ENCODE results near the gene LY6G6F. TPM values are rescaled to one million over a fixed set of nuclear protein-coding genes. Genes with fewer than 3 reads are reported as not detected.

LY6G6F gene
- total RNA-seq, 2 experiments from 2014 or later = not detected

DNA sequence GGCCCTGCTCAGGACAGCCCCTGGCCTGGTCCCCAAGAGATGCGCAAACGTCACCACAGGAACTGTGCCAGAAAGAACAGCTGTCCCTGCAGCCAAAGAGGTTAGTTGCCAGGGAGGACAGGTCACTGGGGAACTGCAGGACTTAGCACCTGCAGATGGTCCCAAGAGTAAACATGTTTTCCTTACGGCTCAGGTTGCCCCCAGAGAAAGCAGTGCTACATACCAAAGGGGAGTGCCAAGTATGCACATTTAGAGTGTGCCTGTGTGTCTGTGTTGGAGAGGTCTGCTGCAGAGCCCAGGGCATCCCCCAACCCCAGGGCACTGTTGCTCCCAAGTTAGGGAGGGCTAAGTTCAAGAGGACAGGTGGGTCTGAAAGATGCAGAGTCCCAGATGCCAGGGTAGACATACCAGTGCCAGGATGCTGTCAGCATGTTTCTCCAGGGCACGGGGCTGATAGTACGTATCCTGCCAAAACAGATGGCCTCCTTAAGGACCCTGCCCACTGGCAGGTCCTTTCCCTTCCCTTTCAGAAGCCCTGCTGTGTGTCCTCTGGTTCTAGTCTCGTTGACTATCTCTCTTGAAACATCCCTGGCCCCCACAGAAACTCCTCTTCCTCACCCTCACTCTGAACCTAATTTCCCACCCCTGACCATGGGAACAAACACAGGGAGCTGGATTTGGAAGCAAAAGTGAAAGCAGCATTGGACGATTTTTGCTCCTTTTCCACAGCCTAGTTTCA is 4.8 kb upstream of the LY6G6F start:
- Histone ChIP-seq H3K4me3 (ENCODE audit: low read length) (peak overlapping the region; percentile 67), H3K9me3 (ENCODE audit: control insufficient read depth in 1 of 2, insufficient read depth in 1 of 2, low read length in 2 of 2) (no peaks in the 10 kb centered on the region), H3K36me3 (ENCODE audit: insufficient read depth, low read length) (peaks cover 26% of the 10 kb centered on the region), H3K27me3 (ENCODE audit: control insufficient read depth in 1 of 2, insufficient read depth in 2 of 2, low read length in 2 of 2) (no peaks in the 10 kb centered on the region), H3K27ac (ENCODE audit: low read depth in 1 of 2, low read length in 2 of 2) (peak overlapping the region in 1 of 2 donors; percentile 98), H3K4me1 (ENCODE audit: insufficient read depth, low read length) (peaks cover 35% of the 10 kb centered on the region)
- ATAC-seq (ENCODE audit: poor library complexity) = no peak
- ChIA-PET POLR2A (interaction anchor here (1.7 to 2.2 kb wide), 7 partner anchors 37 to 161 kb away, joined by 8 to 22 read pairs (median 14); partner anchors contain the start of genes BAG6, CSNK2B, DDX39B and GPANK1), CTCF (interaction anchor here (1.1 to 1.7 kb wide), 3 partner anchors 21 to 39 kb away, joined by 3 to 10 read pairs (median 3); partner anchors contain the start of gene LY6G5C)
- H3K27me3 Mint-ChIP-seq = no peaks in the 10 kb centered on the region
- peaks cover 45% of the 10 kb centered on the region for H3K36me3 Mint-ChIP-seq (ENCODE audit: low read depth)
- peak overlapping the region; percentile 94 for H3K27ac Mint-ChIP-seq
- no peaks in the 10 kb centered on the region for H3K9me3 Mint-ChIP-seq
- H3K4me1 Mint-ChIP-seq (ENCODE audit: low read depth) = peaks cover 44% of the 10 kb centered on the region
- peak overlapping the region; percentile 94 for H3K4me3 Mint-ChIP-seq
- no peak for TF ChIP-seq CTCF (IDR thresholded peaks at IDR 0.05)
- intact Hi-C loops (cut with DNase I, micrococcal nuclease) = loop anchor here (2.0 to 5.0 kb wide), 3 partner anchors 35 to 37 kb away; partner anchors contain the start of genes CLIC1 (in 1 of the 2) and GPANK1 (in 1 of the 2)
- DNase-seq = peak in 1 of 14 experiments; percentile 16

DNA sequence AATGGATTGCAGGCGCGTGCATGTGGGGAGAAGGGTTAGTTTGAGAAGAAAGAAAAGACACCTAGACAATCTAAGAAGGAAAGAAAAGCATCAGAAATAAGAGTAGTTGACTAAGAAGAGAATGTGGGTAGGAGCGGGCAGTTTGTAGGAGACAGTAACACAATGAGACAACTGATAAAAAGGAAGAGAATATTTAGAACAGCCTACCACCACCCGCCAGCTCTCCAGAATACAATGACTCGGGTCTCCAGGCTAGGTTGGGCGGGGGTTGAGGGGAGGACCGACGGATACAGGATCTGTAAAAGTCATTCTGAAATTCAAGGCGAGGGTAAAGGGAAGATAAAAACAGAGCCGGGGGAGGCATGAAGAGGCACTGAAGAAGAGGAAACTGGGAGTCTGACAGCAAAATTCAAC is 4.3 kb upstream of the LY6G6F start:
- H3K36me3 ChIP-seq (ENCODE audit: insufficient read depth, low read length) = peaks cover 20% of the 10 kb centered on the region
- intact Hi-C loops (cut with DNase I, micrococcal nuclease) = loop anchor here (2.0 to 5.0 kb wide), 3 partner anchors 35 to 38 kb away; partner anchors contain the start of genes CLIC1 (in 1 of the 2) and GPANK1 (in 1 of the 2)
- no peaks in the 10 kb centered on the region for H3K9me3 ChIP-seq (ENCODE audit: control insufficient read depth in 1 of 2, insufficient read depth in 1 of 2, low read length in 2 of 2)
- Mint-ChIP-seq H3K9me3 (no peaks in the 10 kb centered on the region), H3K4me3 (peak overlapping the region; percentile 94), H3K27ac (peak overlapping the region; percentile 94), H3K4me1 (ENCODE audit: low read depth) (peaks cover 39% of the 10 kb centered on the region), H3K36me3 (ENCODE audit: low read depth) (peaks cover 40% of the 10 kb centered on the region), H3K27me3 (no peaks in the 10 kb centered on the region)
- ChIA-PET CTCF (interaction anchor here (1.1 to 1.5 kb wide), 2 partner anchors 21 to 39 kb away, joined by 3 to 10 read pairs; partner anchors contain the start of gene LY6G5C), POLR2A (interaction anchor here (0.6 to 2.6 kb wide), 20 partner anchors 9 to 1160 kb away, joined by 3 to 22 read pairs (median 8); partner anchors contain the start of genes BAG6, CSNK2B, DDAH2 and DDX39B)
- H3K27me3 ChIP-seq (ENCODE audit: control insufficient read depth in 1 of 2, insufficient read depth in 2 of 2, low read length in 2 of 2) = no peaks in the 10 kb centered on the region
- peak overlapping the region; percentile 95 to 98 for H3K27ac ChIP-seq (ENCODE audit: low read depth in 1 of 2, low read length in 2 of 2)
- peak; percentile 7 for ATAC-seq (ENCODE audit: poor library complexity)
- DNase-seq = no peak
- peak overlapping the region; percentile 67 for H3K4me3 ChIP-seq (ENCODE audit: low read length)
- no peak for TF ChIP-seq CTCF (IDR thresholded peaks at IDR 0.05)
- H3K4me1 ChIP-seq (ENCODE audit: insufficient read depth, low read length) = peaks cover 35% of the 10 kb centered on the region

DNA sequence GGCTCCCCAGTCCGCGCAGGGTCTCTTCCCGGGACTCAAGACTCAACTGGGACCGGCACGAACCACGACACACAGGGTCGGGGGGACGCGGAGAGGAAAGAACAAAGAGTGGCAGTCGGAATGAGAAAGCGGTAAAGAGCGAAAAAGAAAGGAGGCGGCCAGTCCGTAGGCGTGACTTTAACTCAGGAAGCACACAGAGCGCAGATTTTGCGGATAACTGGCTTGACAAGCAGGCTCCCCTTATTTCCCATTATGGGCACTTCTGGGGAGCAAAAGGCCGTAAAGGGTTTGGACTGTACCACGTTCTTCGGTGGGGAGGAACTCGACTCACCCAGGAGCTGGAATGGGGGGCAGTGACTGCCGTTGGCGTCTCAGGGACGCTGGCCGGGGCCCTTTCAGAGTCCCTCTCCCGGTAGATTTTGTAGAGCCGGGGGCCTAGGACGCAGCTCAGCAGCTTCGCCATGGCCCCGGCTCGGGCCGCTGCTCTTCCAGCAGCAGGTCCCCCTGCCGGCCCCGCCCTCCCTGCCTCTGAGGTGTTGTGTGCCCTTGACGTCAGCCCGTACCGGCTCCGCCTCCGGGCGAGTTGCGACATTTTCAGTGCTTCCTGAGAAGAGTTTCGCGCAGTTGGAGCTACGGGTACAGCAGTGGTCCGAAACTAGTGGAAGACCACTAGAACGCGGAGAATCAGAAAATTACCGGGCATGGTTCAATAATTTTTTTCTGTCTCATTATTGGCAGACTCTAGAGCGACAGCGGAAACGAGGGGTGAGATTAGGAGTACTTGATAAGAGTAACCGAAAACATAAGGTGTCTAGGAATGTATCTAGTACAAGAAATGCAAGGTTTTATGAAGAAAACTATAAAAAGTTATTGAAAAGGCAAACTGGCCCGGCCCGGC is 3.6 kb upstream of the LY6G6F start, which contains the start of gene ABHD16A:
Gene ABHD16A, minus strand, starts transcription at position 506 of the 898 bp plus-strand sequence. Its CDS starts 43 bp downstream, at position 463.
- Mint-ChIP-seq H3K27ac (peak within 1 kb of the TSS; percentile 94), H3K27me3 (no peaks in the 10 kb centered on the region), H3K4me1 (ENCODE audit: low read depth) (peaks cover 32% of the 10 kb centered on the region), H3K9me3 (no peaks in the 10 kb centered on the region), H3K36me3 (ENCODE audit: low read depth) (peaks cover 33% of the 10 kb centered on the region), H3K4me3 (peak within 1 kb of the TSS; percentile 94)
- peak; percentile 91 for ATAC-seq (ENCODE audit: poor library complexity)
- Histone ChIP-seq H3K27ac (ENCODE audit: low read depth in 1 of 2, low read length in 2 of 2) (peak within 1 kb of the TSS; percentile 95 to 98), H3K36me3 (ENCODE audit: insufficient read depth, low read length) (peaks cover 15% of the 10 kb centered on the region), H3K9me3 (ENCODE audit: control insufficient read depth in 1 of 2, insufficient read depth in 1 of 2, low read length in 2 of 2) (no peaks in the 10 kb centered on the region), H3K4me1 (ENCODE audit: insufficient read depth, low read length) (peaks cover 35% of the 10 kb centered on the region), H3K27me3 (ENCODE audit: control insufficient read depth in 1 of 2, insufficient read depth in 2 of 2, low read length in 2 of 2) (no peaks in the 10 kb centered on the region), H3K4me3 (ENCODE audit: low read length) (peak within 1 kb of the TSS; percentile 67)
- peak; percentile 94 to 99 (median 97) for DNase-seq
- CTCF ChIA-PET = interaction anchor here (1.1 to 1.8 kb wide), 5 partner anchors 22 to 130 kb away, joined by 3 to 10 read pairs (median 3); partner anchors contain the start of genes DDAH2 and LY6G5C
- POLR2A ChIA-PET = interaction anchor here (0.5 to 2.6 kb wide), 38 partner anchors 9 to 1161 kb away, joined by 3 to 22 read pairs (median 5); partner anchors contain the start of genes BAG6, C6orf47, CSNK2B and DDAH2
- intact Hi-C loops (cut with DNase I, micrococcal nuclease) = loop anchor here (1.0 to 5.0 kb wide), 5 partner anchors 34 to 51 kb away; partner anchors contain the start of genes BAG6 (in 1 of the 2), CLIC1 (in 1 of the 2), CSNK2B (in 1 of the 2) and GPANK1 (in 1 of the 2)
- no peak for TF ChIP-seq CTCF (IDR thresholded peaks at IDR 0.05)

All from CD4-positive, alpha-beta T cell (primary cell).